SJSA1 (cell line): ENCODE data around the gene RNF113A. TPM values are rescaled to one million over a fixed set of nuclear protein-coding genes. Genes with fewer than 3 reads are reported as not detected.
A peak's percentile ranks its signal among the peaks of the same experiment; 100 is the strongest.
"Not testable (repeated sequence)": the region's sequence is repeated elsewhere in the genome, so short reads cannot be mapped to it uniquely, and the experiment has no call there.

Experiments used
- DNase-seq, 2 experiments: peaks; one replicate each; pipeline ENCODE4 v3.0.0-alpha.2; 2015 to 2020; ENCODE audit warnings: low spot score in 2 of 2, low read depth in 1 of 2
- H3K27ac ChIP-seq: fragments of 250-450 bp; sonication (Bioruptor Pico); 2 replicates; pipeline ENCODE4 v1.5.1; 2020; ENCODE audit warnings: mild to moderate bottlenecking, moderate library complexity
- H3K27me3 ChIP-seq: fragments of 250-450 bp; sonication (Bioruptor Pico); replicated peaks from 2 replicates; pipeline ENCODE4 v1.5.1; 2020; ENCODE audit warnings: mild to moderate bottlenecking, moderate library complexity
- H3K36me3 ChIP-seq: fragments of 250-450 bp; sonication (Bioruptor Pico); 2 replicates; pipeline ENCODE4 v1.5.1; 2020; ENCODE audit warnings: mild to moderate bottlenecking
- H3K4me1 ChIP-seq: fragments of 250-450 bp; sonication (Bioruptor Pico); replicated peaks from 2 replicates; pipeline ENCODE4 v1.6.1; 2021; ENCODE audit warnings: mild to moderate bottlenecking
- H3K4me3 ChIP-seq: fragments of 250-450 bp; sonication (Bioruptor Pico); 2 replicates; pipeline ENCODE4 v1.5.1; 2020; ENCODE audit warnings: mild to moderate bottlenecking
- H3K9me3 ChIP-seq: fragments of 250-450 bp; sonication (Bioruptor Pico); replicated peaks from 2 replicates; pipeline ENCODE4 v1.5.1; 2020; ENCODE audit warnings: mild to moderate bottlenecking
- total RNA-seq: library from RNA; depleted of rRNA; stranded (reverse); fragments of >200 nt; shearing (Covaris generic); gene quantifications from 2 replicates; pipeline ENCODE4 v1.2.3, GENCODE V29; 2014

The RNF113A gene
- total RNA-seq, 1 experiment from 2014 or later = 14.8 TPM

GRCh38 chrX:119880552-119881437, 9.3 kb upstream of the RNF113A start:
- Histone ChIP-seq H3K9me3 (no peaks in the 10 kb centered on the region), H3K4me3 (no peak overlapping the region), H3K27ac (no peak overlapping the region), H3K36me3 (peaks cover 4% of the 10 kb centered on the region; the same call in 1 of the 2 replicates), H3K27me3 (no peaks in the 10 kb centered on the region), H3K4me1 (no peaks in the 10 kb centered on the region)
- DNase-seq = peak; percentile 25 to 41

GRCh38 chrX:119880076-119880475, 8.5 kb upstream of the RNF113A start:
- no peaks in the 10 kb centered on the region for H3K4me1 ChIP-seq
- H3K27me3 ChIP-seq = no peaks in the 10 kb centered on the region
- H3K36me3 ChIP-seq = peaks cover 9% of the 10 kb centered on the region; the same call in 1 of the 2 replicates
- no peak for DNase-seq
- H3K4me3 ChIP-seq = no peak overlapping the region
- no peaks in the 10 kb centered on the region for H3K9me3 ChIP-seq
- no peak overlapping the region for H3K27ac ChIP-seq

- no peak for DNase-seq
- Histone ChIP-seq H3K4me3 (no peak overlapping the region), H3K36me3 (peaks cover 9% of the 10 kb centered on the region; the same call in 1 of the 2 replicates), H3K27me3 (no peaks in the 10 kb centered on the region), H3K9me3 (no peaks in the 10 kb centered on the region), H3K27ac (no peak overlapping the region), H3K4me1 (no peaks in the 10 kb centered on the region)
These were observed 7.2 kb upstream of the RNF113A start for GRCh38 chrX:119878740-119879139.

GRCh38 chrX:119871245-119871598, 311 bp downstream of the RNF113A start:
- Histone ChIP-seq H3K4me1 (no peaks in the 10 kb centered on the region), H3K4me3 (peak overlapping the region; percentile 68), H3K27me3 (no peaks in the 10 kb centered on the region), H3K36me3 (peaks cover 9% of the 10 kb centered on the region; the same call in 1 of the 2 replicates), H3K27ac (peak overlapping the region; percentile 73), H3K9me3 (no peaks in the 10 kb centered on the region)
- DNase-seq = no peak

- peak in 1 of 2 experiments; percentile 32 for DNase-seq
- Histone ChIP-seq H3K4me3 (peak overlapping the region; percentile 68), H3K27ac (no peak overlapping the region; the same call in 1 of the 2 replicates), H3K36me3 (peaks cover 7% of the 10 kb centered on the region; the same call in 1 of the 2 replicates), H3K4me1 (no peaks in the 10 kb centered on the region), H3K27me3 (no peaks in the 10 kb centered on the region), H3K9me3 (no peaks in the 10 kb centered on the region)
These were observed 854 bp downstream of the RNF113A start for GRCh38 chrX:119870626-119871131.

- Histone ChIP-seq H3K27me3 (no peaks in the 10 kb centered on the region), H3K27ac (peak overlapping the region; percentile 14; the same call in 1 of the 2 replicates), H3K4me1 (no peaks in the 10 kb centered on the region), H3K4me3 (peak overlapping the region; percentile 60), H3K36me3 (peaks cover 20% of the 10 kb centered on the region), H3K9me3 (no peaks in the 10 kb centered on the region)
- DNase-seq = no peak
These were observed 18.1 kb downstream of the RNF113A start for GRCh38 chrX:119853444-119853843.

GRCh38 chrX:119852382-119853353, 18.9 kb downstream of the RNF113A start, which contains the start of gene UPF3B:
UPF3B (minus strand) TSS chrX:119852963; CDS start chrX:119852928, 35 bp downstream.
- H3K36me3 ChIP-seq = peaks cover 22% of the 10 kb centered on the region
- H3K4me1 ChIP-seq = no peaks in the 10 kb centered on the region

GRCh38 chrX:119833905-119834304, 37.6 kb downstream of the RNF113A start:
- H3K4me3 ChIP-seq = no peak overlapping the region
- no peaks in the 10 kb centered on the region for H3K9me3 ChIP-seq
- no peak for DNase-seq
- H3K27me3 ChIP-seq = no peaks in the 10 kb centered on the region
- H3K4me1 ChIP-seq = no peaks in the 10 kb centered on the region
- peaks cover 14% of the 10 kb centered on the region for H3K36me3 ChIP-seq
- no peak overlapping the region for H3K27ac ChIP-seq

More at GRCh38 chrX:119852382-119853353, 18.9 kb downstream of the RNF113A start, which contains the start of gene UPF3B:
- Histone ChIP-seq H3K27ac (peak within 1 kb of the TSS; percentile 50), H3K9me3 (no peaks in the 10 kb centered on the region), H3K27me3 (no peaks in the 10 kb centered on the region), H3K4me3 (peak within 1 kb of the TSS; percentile 60)
- DNase-seq = peak; percentile 89 to 97

GRCh38 chrX:119828446-119828845, 43.1 kb downstream of the RNF113A start:
- no peak for DNase-seq
- Histone ChIP-seq H3K27ac (no peak overlapping the region), H3K9me3 (no peaks in the 10 kb centered on the region), H3K4me1 (0 out of 2 replicates have a peak, but pooled peaks cover 3% of the 10 kb centered on the region), H3K4me3 (no peak overlapping the region), H3K27me3 (no peaks in the 10 kb centered on the region), H3K36me3 (peaks cover 7% of the 10 kb centered on the region; the same call in 1 of the 2 replicates)

- Histone ChIP-seq H3K27ac (no peak overlapping the region), H3K27me3 (no peaks in the 10 kb centered on the region), H3K36me3 (no peaks in the 10 kb centered on the region), H3K9me3 (no peaks in the 10 kb centered on the region), H3K4me1 (0 out of 2 replicates have a peak, but pooled peaks cover 3% of the 10 kb centered on the region), H3K4me3 (no peak overlapping the region)
- peak in 1 of 2 experiments; percentile 8 for DNase-seq
These were observed 45.1 kb downstream of the RNF113A start for GRCh38 chrX:119826399-119826959.

- DNase-seq, H3K36me3 ChIP-seq, H3K27ac ChIP-seq, H3K9me3 ChIP-seq, H3K4me3 ChIP-seq, H3K4me1 ChIP-seq, H3K27me3 ChIP-seq: not testable (repeated sequence)
These were observed 47.3 kb downstream of the RNF113A start for GRCh38 chrX:119824221-119824620.

GRCh38 chrX:119821703-119822102, 49.8 kb downstream of the RNF113A start:
- not testable (repeated sequence) for H3K9me3 ChIP-seq, H3K4me1 ChIP-seq, H3K4me3 ChIP-seq, H3K36me3 ChIP-seq, H3K27ac ChIP-seq, H3K27me3 ChIP-seq
- peak in 1 of 2 experiments; percentile 20 for DNase-seq
